Left ventricle myocardium inferior (tissue), 1 donor: ENCODE measurements around the gene CCR5. TPM values are rescaled to one million over a fixed set of nuclear protein-coding genes. Genes with fewer than 3 reads are reported as not detected.

Experiments used
- DNase-seq: peaks from one replicate; pipeline ENCODE4 v3.0.0-alpha.2; 2020
- H3K27ac ChIP-seq: fragments of 200-600 bp; replicated peaks from 2 replicates; pipeline ENCODE4 v1.8.0; 2021
- H3K27me3 ChIP-seq: fragments of 200-600 bp; 2 replicates; pipeline ENCODE4 v1.8.0; 2021; ENCODE audit warnings: low read depth
- H3K36me3 ChIP-seq: fragments of 200-600 bp; 2 replicates; pipeline ENCODE4 v1.8.0; 2021
- H3K4me1 ChIP-seq: fragments of 200-600 bp; 2 replicates; pipeline ENCODE4 v1.8.0; 2021
- H3K4me3 ChIP-seq: fragments of 200-600 bp; 2 replicates; pipeline ENCODE4 v1.8.0; 2021; ENCODE audit warnings: mild to moderate bottlenecking, moderate library complexity
- H3K9me3 ChIP-seq: fragments of 200-600 bp; replicated peaks from 2 replicates; pipeline ENCODE4 v1.8.0; 2021
- intact Hi-C: fragments of 100-400 bp; cut with micrococcal nuclease; formaldehyde crosslinking; loops from one replicate; pipeline ENCODE4 v1.11.0; 2022
- total RNA-seq: library from RNA; stranded (reverse); fragmentation: NEBNext Ultra II Directional; extraction: Animal tissue kit (Norgen Biotek cat#: 25700); gene quantifications from one replicate; pipeline ENCODE4 v1.2.1, GENCODE V29; 2021
- TF ChIP-seq, protein P1 (sequence below): fragments of 200-600 bp; IDR thresholded peaks from 2 replicates; pipeline ENCODE4 v1.8.0; 2021; ENCODE audit warnings: antibody characterized with exemption, mild to moderate bottlenecking, borderline replicate concordance
- donor health status: DM: no; HTN: yes; CAD: no; lungs with severe emphysema.

Gene CCR5
- total RNA-seq, 1 donor from 2014 or later, result 0.22 TPM

DNA sequence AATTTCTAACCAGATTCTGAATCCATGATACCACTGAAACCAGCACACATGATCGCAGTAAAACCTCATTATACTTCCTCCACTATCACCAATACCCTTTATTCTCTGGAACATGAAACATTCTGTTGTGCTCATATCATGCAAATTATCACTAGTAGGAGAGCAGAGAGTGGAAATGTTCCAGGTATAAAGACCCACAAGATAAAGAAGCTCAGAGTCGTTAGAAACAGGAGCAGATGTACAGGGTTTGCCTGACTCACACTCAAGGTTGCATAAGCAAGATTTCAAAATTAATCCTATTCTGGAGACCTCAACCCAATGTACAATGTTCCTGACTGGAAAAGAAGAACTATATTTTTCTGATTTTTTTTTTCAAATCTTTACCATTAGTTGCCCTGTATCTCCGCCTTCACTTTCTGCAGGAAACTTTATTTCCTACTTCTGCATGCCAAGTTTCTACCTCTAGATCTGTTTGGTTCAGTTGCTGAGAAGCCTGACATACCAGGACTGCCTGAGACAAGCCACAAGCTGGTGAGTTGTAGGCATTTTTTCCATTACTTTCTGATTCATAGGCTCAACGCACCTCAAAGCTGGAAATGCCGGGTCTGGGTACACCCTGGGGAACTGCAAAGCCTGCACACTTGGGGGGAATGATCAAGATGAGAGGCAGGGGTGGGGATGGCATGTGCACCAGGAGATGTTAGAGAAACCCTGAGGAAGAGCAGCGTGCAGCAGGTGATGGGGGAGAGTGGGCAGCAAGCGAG lies 16.9 kb upstream of the CCR5 start, which contains the start of gene CCR2:
Gene CCR2 (plus strand): TSS at position 465 of the 764 bp plus-strand sequence. CDS start 3,417 bp downstream, outside the sequence.
- H3K27me3 ChIP-seq, result peaks cover 84% of the 10 kb centered on the region
- no peaks in the 10 kb centered on the region for H3K4me1 ChIP-seq

DNA sequence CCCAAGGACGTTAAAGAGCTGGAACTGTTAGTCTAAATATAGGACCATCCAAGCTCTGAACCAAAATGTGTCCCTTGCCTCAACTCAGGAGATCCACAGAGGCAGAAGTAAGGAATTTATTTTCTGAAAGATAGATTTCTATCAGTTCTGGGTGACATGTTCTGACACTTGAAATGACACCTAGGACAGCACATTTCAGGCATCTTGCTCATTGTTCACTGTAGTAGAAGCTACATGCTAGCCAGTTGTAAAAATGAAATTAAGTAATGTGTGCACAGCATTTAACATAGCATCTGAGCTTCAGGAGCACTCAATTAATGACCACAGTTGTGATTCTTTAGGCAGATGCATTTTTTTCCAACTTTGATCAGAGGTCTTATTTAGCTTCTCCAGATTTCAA lies 16.3 kb upstream of the CCR5 start:
- TF ChIP-seq, protein P1, sequence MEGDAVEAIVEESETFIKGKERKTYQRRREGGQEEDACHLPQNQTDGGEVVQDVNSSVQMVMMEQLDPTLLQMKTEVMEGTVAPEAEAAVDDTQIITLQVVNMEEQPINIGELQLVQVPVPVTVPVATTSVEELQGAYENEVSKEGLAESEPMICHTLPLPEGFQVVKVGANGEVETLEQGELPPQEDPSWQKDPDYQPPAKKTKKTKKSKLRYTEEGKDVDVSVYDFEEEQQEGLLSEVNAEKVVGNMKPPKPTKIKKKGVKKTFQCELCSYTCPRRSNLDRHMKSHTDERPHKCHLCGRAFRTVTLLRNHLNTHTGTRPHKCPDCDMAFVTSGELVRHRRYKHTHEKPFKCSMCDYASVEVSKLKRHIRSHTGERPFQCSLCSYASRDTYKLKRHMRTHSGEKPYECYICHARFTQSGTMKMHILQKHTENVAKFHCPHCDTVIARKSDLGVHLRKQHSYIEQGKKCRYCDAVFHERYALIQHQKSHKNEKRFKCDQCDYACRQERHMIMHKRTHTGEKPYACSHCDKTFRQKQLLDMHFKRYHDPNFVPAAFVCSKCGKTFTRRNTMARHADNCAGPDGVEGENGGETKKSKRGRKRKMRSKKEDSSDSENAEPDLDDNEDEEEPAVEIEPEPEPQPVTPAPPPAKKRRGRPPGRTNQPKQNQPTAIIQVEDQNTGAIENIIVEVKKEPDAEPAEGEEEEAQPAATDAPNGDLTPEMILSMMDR, result no peak
- no peak overlapping the region for H3K27ac ChIP-seq
- H3K4me1 ChIP-seq, result no peaks in the 10 kb centered on the region
- H3K9me3 ChIP-seq, result no peaks in the 10 kb centered on the region
- H3K27me3 ChIP-seq, result peaks cover 78% of the 10 kb centered on the region
- H3K4me3 ChIP-seq, result no peak overlapping the region
- H3K36me3 ChIP-seq, result no peaks in the 10 kb centered on the region
- intact Hi-C loops, result no loop called here
- no peak for DNase-seq

More for the DNA sequence above, 16.9 kb upstream of the CCR5 start, which contains the start of gene CCR2:
- no peak within 1 kb of the TSS for H3K4me3 ChIP-seq
- TF ChIP-seq, protein P1, result no peak
- intact Hi-C loops, result no loop called here
- H3K27ac ChIP-seq, result no peak within 1 kb of the TSS
- no peaks in the 10 kb centered on the region for H3K36me3 ChIP-seq
- no peak for DNase-seq
- H3K9me3 ChIP-seq, result no peaks in the 10 kb centered on the region

DNA sequence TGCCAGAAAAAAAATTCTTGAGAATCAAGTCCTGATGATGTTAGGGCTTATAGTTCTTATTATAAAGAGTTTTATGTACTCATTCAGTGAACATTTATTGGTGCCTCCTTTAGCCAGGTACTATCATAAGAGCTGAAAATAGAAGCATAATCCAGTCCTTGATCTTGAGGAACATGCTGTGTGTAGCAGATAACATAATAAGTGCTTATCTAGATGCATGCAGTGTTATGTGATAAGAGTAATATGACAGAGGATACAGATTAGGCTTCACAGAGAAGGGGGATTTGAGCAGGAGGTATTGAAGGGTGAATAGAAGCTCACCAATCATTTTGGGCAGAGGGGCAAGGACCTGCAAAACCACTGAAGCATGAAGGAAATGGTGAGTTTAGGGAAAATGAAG lies 15.8 kb upstream of the CCR5 start:
- intact Hi-C loops, result no loop called here
- Histone ChIP-seq H3K4me1 (no peaks in the 10 kb centered on the region), H3K9me3 (no peaks in the 10 kb centered on the region), H3K36me3 (no peaks in the 10 kb centered on the region), H3K4me3 (no peak overlapping the region), H3K27me3 (peaks cover 78% of the 10 kb centered on the region), H3K27ac (no peak overlapping the region)
- TF ChIP-seq, protein P1, result no peak
- DNase-seq, result no peak

DNA sequence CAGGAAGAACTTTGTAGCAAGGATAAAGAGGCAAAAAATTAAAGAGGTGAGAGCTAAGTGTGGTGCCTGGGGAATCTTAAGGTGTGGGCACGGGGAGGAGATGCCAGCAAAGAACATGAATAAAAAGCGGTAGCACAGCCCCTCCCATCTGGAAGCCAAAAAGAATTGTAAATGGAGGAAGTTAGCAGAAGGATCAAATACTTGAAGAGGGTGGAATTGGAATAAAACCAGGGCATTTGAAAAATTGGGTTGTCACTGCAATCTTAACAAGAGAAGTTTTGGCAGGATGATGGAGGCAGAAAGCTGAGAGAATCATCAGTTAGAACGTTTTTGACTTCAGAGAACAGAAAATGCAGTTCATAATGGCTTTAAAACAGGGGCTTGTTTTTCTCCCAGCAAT lies 14.5 kb upstream of the CCR5 start:
- Histone ChIP-seq H3K4me3 (no peak overlapping the region), H3K27me3 (peaks cover 65% of the 10 kb centered on the region), H3K36me3 (no peaks in the 10 kb centered on the region), H3K9me3 (no peaks in the 10 kb centered on the region), H3K27ac (no peak overlapping the region), H3K4me1 (no peaks in the 10 kb centered on the region)
- intact Hi-C loops, result no loop called here
- TF ChIP-seq, protein P1, result no peak
- DNase-seq, result no peak

DNA sequence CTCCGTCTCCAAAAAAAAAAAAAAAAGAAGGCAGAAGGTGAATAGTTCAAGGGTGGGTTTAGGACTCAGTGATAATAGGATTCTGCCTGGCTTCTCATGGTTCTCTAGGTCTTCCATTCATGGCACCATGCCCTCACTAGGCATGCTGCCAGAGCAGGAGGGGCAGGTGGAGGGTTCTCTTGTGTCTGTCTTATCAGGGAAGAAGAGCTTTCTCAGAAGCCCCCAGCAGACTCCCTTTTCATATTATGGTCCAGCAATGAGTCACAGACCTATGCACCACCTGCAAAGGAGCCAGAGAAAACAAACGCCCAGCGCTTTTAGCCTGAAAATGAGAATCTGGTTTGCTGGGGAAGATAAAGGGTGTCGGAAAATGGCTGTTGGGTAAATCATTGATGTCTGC lies 13.8 kb upstream of the CCR5 start:
- no peaks in the 10 kb centered on the region for H3K36me3 ChIP-seq
- TF ChIP-seq, protein P1, result no peak
- no peaks in the 10 kb centered on the region for H3K4me1 ChIP-seq
- peaks cover 63% of the 10 kb centered on the region for H3K27me3 ChIP-seq
- H3K9me3 ChIP-seq, result no peaks in the 10 kb centered on the region
- intact Hi-C loops, result no loop called here
- H3K27ac ChIP-seq, result no peak overlapping the region
- no peak overlapping the region for H3K4me3 ChIP-seq
- no peak for DNase-seq
